HL-60 (cell line): Measurements from ENCODE around the gene ANGPTL2.

Source experiments
- GABPA ChIP-seq: IDR thresholded peaks from 2 replicates; pipeline ENCODE4 v1.6.1; 2012; ENCODE audit warnings: low read depth
- TF ChIP-seq, protein P1 (sequence below): IDR thresholded peaks from one replicate; pipeline ENCODE4 v1.5.1; 2011; ENCODE audit warnings: low read length, control low read depth, inconsistent platforms; ENCODE audit not compliant: insufficient read depth
- TF ChIP-seq, protein P2 (sequence below): IDR thresholded peaks from 2 replicates; pipeline ENCODE4 v1.6.1; 2012; ENCODE audit warnings: low read depth; ENCODE audit not compliant: insufficient replicate concordance

DNA sequence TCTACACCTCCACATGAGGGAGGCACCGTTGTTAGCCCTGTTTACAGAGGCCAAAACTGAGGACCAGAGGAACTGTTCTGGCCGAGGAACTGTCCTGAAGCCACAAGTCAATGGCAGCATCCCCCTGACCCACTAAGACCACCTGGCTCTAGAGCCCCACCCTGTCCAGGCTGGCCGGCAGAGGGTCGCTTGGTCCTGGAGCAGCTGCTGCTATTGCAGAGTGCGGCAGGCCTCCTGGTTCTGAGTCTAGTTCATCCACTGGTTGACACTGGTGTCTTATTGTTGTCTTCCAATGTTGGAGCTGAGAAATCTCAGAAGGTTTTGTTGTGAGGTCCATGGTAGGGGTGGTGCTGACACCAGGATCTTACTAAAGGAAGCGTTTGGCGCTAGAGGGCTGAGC is 26.6 kb upstream of the ANGPTL2 start:
- TF ChIP-seq, protein P1, sequence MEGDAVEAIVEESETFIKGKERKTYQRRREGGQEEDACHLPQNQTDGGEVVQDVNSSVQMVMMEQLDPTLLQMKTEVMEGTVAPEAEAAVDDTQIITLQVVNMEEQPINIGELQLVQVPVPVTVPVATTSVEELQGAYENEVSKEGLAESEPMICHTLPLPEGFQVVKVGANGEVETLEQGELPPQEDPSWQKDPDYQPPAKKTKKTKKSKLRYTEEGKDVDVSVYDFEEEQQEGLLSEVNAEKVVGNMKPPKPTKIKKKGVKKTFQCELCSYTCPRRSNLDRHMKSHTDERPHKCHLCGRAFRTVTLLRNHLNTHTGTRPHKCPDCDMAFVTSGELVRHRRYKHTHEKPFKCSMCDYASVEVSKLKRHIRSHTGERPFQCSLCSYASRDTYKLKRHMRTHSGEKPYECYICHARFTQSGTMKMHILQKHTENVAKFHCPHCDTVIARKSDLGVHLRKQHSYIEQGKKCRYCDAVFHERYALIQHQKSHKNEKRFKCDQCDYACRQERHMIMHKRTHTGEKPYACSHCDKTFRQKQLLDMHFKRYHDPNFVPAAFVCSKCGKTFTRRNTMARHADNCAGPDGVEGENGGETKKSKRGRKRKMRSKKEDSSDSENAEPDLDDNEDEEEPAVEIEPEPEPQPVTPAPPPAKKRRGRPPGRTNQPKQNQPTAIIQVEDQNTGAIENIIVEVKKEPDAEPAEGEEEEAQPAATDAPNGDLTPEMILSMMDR = no peak
- TF ChIP-seq, protein P2, sequence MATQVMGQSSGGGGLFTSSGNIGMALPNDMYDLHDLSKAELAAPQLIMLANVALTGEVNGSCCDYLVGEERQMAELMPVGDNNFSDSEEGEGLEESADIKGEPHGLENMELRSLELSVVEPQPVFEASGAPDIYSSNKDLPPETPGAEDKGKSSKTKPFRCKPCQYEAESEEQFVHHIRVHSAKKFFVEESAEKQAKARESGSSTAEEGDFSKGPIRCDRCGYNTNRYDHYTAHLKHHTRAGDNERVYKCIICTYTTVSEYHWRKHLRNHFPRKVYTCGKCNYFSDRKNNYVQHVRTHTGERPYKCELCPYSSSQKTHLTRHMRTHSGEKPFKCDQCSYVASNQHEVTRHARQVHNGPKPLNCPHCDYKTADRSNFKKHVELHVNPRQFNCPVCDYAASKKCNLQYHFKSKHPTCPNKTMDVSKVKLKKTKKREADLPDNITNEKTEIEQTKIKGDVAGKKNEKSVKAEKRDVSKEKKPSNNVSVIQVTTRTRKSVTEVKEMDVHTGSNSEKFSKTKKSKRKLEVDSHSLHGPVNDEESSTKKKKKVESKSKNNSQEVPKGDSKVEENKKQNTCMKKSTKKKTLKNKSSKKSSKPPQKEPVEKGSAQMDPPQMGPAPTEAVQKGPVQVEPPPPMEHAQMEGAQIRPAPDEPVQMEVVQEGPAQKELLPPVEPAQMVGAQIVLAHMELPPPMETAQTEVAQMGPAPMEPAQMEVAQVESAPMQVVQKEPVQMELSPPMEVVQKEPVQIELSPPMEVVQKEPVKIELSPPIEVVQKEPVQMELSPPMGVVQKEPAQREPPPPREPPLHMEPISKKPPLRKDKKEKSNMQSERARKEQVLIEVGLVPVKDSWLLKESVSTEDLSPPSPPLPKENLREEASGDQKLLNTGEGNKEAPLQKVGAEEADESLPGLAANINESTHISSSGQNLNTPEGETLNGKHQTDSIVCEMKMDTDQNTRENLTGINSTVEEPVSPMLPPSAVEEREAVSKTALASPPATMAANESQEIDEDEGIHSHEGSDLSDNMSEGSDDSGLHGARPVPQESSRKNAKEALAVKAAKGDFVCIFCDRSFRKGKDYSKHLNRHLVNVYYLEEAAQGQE = no peak
- no peak for TF ChIP-seq GABPA
